ENCODE data around the gene TAC3.

DNA sequence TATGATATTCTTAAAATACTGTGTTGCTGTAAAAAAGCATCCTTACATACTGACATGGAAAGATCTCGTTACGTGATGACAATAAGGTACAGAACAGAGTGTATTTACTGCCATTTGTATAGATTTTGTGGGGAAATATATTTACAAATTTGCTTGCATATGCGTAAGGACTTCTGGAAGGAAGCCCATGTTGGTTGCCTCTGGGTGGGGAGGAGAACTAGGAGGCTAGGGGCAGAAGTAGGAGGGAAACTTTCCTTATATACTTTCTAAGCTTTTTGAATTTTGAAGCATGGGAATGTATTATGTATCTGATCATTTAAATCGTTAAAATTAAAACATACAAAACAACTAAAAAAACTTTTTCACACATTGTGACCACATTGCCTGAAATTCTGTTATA is 23.9 kb upstream of the TAC3 start:
- TF ChIP-seq CTCF (IDR thresholded peaks at IDR 0.05) = no peak
- no peak for TF ChIP-seq EP300 (IDR thresholded peaks at IDR 0.05)
